ENCODE results near the gene PIWIL4. TPM values are rescaled to one million over a fixed set of nuclear protein-coding genes. Genes with fewer than 3 reads are reported as not detected.
"Not testable (repeated sequence)": the region's sequence is repeated elsewhere in the genome, so short reads cannot be mapped to it uniquely, and the experiment has no call there.

Gene PIWIL4
- total RNA-seq, 2 experiments from 2014 or later: 0.12 to 0.19 TPM

DNA sequence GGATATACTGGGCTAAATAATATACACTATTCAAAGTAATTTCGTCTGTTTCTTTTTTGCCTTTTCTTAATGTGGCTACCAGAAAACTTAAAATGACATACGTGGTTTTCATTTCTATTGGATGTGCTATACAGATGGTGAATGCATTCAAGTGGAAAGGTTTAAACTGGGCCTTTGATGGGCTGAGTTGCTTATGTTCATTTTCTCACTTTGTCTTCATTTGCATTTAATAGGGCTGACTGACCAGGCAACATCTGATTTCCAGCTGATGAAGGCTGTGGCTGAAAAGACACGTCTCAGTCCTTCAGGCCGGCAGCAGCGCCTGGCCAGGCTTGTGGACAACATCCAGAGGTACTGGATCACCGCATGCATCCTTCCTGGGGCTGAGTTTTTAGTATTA is 27.9 kb downstream of the PIWIL4 start:
- Mint-ChIP-seq H3K4me3 (no peak overlapping the region), H3K27ac (no peak overlapping the region), H3K4me1 (ENCODE audit: low read depth) (no peaks in the 10 kb centered on the region), H3K9me3 (no peaks in the 10 kb centered on the region), H3K27me3 (ENCODE audit: low read depth) (no peaks in the 10 kb centered on the region), H3K36me3 (ENCODE audit: low read depth) (peaks cover 3% of the 10 kb centered on the region)
- CTCF ChIA-PET: no interaction called here
- intact Hi-C loops (cut with micrococcal nuclease): no loop called here
- DNase-seq: no peak

DNA sequence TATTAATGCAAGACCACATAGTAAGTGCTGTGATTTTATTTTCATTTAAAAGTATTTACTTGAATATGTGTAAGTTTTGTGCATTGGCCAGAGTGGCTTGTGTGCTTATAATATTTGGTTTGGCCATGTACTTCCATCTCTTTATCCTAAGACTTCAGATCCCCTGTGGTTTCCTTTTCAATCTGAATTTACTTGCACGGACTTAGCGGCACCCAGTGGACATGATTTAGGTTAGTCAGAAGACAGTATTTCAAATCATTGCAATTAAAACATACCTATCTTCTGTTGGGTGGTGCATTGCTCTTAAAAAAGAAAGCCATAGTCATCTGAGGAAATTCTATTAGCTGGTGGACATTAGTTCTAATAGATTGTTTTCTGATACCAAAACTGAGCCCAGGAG is 30.7 kb downstream of the PIWIL4 start:
- H3K4me1 Mint-ChIP-seq (ENCODE audit: low read depth): no peaks in the 10 kb centered on the region
- intact Hi-C loops (cut with micrococcal nuclease): loop anchor here (1.0 kb wide), 1 partner anchor 79 kb away; no protein-coding TSS in a partner anchor
- H3K4me3 Mint-ChIP-seq: no peak overlapping the region
- H3K9me3 Mint-ChIP-seq: no peaks in the 10 kb centered on the region
- H3K27ac Mint-ChIP-seq: no peak overlapping the region
- peaks cover 3% of the 10 kb centered on the region for H3K36me3 Mint-ChIP-seq (ENCODE audit: low read depth)
- no peaks in the 10 kb centered on the region for H3K27me3 Mint-ChIP-seq (ENCODE audit: low read depth)
- DNase-seq: no peak
- CTCF ChIA-PET: no interaction called here

DNA sequence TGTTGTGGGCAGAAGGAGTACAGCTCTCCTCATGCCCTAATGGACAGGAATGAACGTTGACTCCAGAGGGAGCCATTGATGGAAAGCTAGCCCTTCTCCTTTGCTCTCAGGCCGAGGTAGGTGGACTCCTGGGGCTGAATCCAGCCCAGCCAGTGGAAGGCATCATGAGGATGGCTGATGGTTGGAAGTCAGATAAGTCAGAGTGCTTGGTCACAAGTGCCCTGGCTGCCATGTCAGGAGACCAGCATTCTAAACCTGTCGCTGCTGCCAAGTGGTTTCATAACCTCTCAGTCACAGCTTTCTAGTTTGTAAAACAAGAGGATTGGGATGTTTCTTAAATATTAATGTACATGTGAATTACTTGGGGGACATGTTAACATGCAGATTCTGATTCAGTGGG is 32.3 kb downstream of the PIWIL4 start:
- DNase-seq: no peak
- no peaks in the 10 kb centered on the region for H3K27me3 Mint-ChIP-seq (ENCODE audit: low read depth)
- peaks cover 3% of the 10 kb centered on the region for H3K36me3 Mint-ChIP-seq (ENCODE audit: low read depth)
- H3K4me1 Mint-ChIP-seq (ENCODE audit: low read depth): no peaks in the 10 kb centered on the region
- H3K9me3 Mint-ChIP-seq: no peaks in the 10 kb centered on the region
- intact Hi-C loops (cut with micrococcal nuclease): no loop called here
- CTCF ChIA-PET: no interaction called here
- H3K27ac Mint-ChIP-seq: no peak overlapping the region
- H3K4me3 Mint-ChIP-seq: no peak overlapping the region

DNA sequence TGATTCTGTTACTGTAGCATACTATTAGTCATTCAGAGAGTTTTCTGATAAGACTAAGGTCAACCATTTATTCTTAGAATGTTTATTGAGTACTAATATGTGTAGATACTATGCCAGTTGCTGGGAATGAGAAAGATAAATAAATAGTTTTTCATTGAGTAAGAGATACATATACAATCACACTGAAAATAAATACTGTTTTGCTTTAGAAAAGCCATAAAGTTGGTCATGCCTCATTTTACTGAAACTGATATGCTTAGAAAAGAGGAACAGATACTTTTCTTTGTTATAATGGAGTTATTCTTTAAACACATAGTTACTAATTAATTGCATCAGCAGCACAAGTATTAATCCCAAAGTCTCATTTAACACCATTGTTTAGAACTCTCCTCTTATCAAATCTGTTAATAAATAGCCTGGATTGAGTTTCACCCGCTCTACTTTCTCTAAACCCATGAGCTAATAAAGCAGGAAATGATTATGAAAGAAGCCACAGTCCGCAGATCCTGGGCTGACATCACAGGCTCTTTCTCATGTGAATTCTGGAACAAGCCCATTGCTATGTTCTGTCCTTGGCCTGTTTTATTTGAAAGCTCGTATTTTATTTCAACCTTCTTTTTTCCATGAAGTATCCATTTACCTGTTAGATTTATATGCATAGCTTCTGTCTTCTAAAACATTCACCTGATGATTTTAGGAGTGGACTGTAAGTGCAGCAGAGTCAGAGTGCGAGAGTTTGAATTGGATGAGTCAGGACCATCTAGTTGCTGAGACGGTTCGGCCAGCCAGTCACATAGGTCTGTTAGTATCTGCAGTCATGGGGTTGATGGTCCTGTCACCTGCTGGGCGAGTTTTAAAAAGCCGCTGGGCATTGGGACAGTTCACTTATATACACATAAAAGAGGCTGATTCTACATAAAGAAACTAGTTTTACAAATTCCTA is 35.5 kb downstream of the PIWIL4 start:
- no peak overlapping the region for H3K27ac Mint-ChIP-seq
- H3K4me1 Mint-ChIP-seq (ENCODE audit: low read depth): no peaks in the 10 kb centered on the region
- DNase-seq: peak; percentile 63
- H3K9me3 Mint-ChIP-seq: no peaks in the 10 kb centered on the region
- intact Hi-C loops (cut with micrococcal nuclease): loop anchor here (1.0 to 10.0 kb wide), 2 partner anchors 83 to 708 kb away; no protein-coding TSS in a partner anchor
- H3K36me3 Mint-ChIP-seq (ENCODE audit: low read depth): peaks cover 3% of the 10 kb centered on the region
- H3K27me3 Mint-ChIP-seq (ENCODE audit: low read depth): no peaks in the 10 kb centered on the region
- H3K4me3 Mint-ChIP-seq: no peak overlapping the region
- CTCF ChIA-PET: interaction anchor here (0.8 to 2.5 kb wide), 7 partner anchors 15 to 707 kb away, joined by 3 to 10 read pairs (median 4); partner anchors contain the start of gene C11orf97

DNA sequence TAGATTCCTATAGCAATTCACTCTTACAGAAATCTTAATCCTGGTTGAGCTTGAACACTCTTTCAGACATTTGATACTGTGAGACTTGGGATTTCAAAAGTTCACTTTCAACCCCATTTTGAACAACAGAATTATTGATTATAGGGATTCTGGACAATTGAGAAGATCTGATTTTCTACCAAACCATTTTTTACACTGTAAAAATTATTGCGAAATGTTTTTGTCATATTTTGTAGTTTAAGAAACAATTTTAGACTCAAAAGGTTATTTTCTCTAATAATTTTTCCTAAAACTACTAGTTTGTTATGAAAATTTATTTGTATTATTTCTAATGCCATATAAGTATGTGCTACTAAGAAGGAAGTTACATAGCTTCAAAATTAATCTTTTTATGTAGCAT is 36.4 kb downstream of the PIWIL4 start:
- intact Hi-C loops (cut with micrococcal nuclease): loop anchor here (1.0 to 10.0 kb wide), 2 partner anchors 84 to 709 kb away; no protein-coding TSS in a partner anchor

DNA sequence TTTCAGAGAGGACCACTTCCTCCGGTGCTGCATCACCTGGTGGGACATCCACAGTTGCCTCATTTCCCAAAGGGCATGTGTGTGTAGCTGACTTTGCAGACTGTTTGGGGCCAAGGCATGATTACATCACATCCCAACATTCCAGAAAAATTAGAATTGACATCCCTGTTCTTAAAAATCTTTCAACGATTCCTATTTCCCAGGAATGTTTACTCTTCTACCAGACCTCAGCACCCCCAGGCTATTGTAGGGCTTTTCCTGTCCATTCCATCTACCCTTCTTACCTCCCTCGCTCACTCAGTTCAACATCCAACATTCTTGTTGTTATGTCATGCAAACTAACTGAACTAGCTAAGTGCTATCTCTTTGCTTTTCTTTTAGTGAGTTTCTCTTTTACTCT is 37.3 kb downstream of the PIWIL4 start:
- H3K4me3 Mint-ChIP-seq: no peak overlapping the region
- CTCF ChIA-PET: no interaction called here
- no peaks in the 10 kb centered on the region for H3K4me1 Mint-ChIP-seq (ENCODE audit: low read depth)
- DNase-seq: no peak
- no peak overlapping the region for H3K27ac Mint-ChIP-seq
- H3K9me3 Mint-ChIP-seq: no peaks in the 10 kb centered on the region
- intact Hi-C loops (cut with micrococcal nuclease): loop anchor here (10.0 kb wide), 1 partner anchor 710 kb away; no protein-coding TSS in a partner anchor
- H3K27me3 Mint-ChIP-seq (ENCODE audit: low read depth): no peaks in the 10 kb centered on the region
- no peaks in the 10 kb centered on the region for H3K36me3 Mint-ChIP-seq (ENCODE audit: low read depth)

More for the DNA sequence above, 36.4 kb downstream of the PIWIL4 start:
- no peak for DNase-seq
- CTCF ChIA-PET: interaction anchor here (0.5 to 2.5 kb wide), 8 partner anchors 9 to 283 kb away, joined by 3 to 10 read pairs (median 4); partner anchors contain the start of gene C11orf97
- Mint-ChIP-seq H3K4me1 (ENCODE audit: low read depth) (no peaks in the 10 kb centered on the region), H3K27me3 (ENCODE audit: low read depth) (no peaks in the 10 kb centered on the region), H3K9me3 (no peaks in the 10 kb centered on the region), H3K27ac (no peak overlapping the region), H3K36me3 (ENCODE audit: low read depth) (peaks cover 3% of the 10 kb centered on the region), H3K4me3 (no peak overlapping the region)

DNA sequence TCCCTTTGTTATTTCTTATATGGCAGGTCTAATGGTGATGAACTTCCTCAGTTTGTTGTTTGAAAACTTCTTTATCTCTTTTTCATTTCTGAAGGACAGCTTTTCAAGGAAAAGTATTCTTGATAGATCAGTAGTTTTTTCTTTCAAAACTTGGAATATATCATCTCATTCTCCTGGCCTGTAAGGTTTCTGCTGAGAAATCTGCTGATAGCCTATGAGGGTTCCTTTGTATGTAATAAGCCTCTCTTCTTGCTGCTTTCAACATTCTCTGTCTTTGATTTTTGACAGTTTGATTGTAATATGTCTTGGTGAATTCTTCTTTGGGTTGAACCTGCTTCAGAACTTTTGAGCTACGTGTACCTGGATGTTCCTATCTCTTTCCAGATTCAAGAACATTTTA is 46.0 kb downstream of the PIWIL4 start:
- H3K9me3 Mint-ChIP-seq: peaks cover 29% of the 10 kb centered on the region

DNA sequence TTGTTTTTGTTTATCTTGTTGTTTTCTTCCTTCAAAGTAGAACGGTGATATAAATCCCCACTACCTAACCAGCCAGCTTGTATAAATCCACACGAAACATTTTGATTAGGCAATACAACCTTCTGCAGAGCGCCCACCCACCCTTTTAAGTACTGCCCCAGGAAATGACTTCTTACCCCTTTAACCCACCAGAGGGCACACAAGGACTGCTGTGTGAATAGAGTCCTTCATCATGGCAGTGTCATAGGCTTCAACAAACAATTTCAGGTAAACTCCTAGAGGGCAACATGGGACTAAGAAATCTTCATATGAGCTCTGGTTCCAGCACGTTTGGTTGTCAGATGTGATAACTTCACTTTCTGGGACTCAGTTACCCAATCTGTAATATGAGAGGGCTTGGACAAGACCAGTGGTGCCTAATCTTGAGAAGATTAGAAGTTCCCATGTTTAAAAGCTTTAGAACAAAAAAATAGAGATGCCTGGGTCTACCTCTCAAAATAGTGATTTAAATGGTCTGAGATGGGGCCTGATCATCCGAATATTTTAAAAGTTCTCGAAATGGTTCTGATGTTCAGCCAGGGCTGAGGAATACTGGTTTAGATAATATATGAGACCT is 56.1 kb downstream of the PIWIL4 start:
- H3K36me3 Mint-ChIP-seq (ENCODE audit: low read depth): peaks cover 1% of the 10 kb centered on the region
- H3K4me3 Mint-ChIP-seq: no peak overlapping the region
- H3K9me3 Mint-ChIP-seq: peaks cover 7% of the 10 kb centered on the region
- intact Hi-C loops (cut with micrococcal nuclease): loop anchor here (1.0 to 10.0 kb wide), 11 partner anchors 119 to 1804 kb away; partner anchors contain the start of genes CWC15 and KDM4D
- CTCF ChIA-PET: interaction anchor here (0.6 to 2.1 kb wide), 20 partner anchors 9 to 444 kb away, joined by 3 to 8 read pairs (median 4); partner anchors contain the start of gene SRSF8
- peak; percentile 78 for DNase-seq
- H3K27ac Mint-ChIP-seq: no peak overlapping the region
- H3K4me1 Mint-ChIP-seq (ENCODE audit: low read depth): no peaks in the 10 kb centered on the region
- peaks cover 7% of the 10 kb centered on the region for H3K27me3 Mint-ChIP-seq (ENCODE audit: low read depth)

More for the DNA sequence above, 46.0 kb downstream of the PIWIL4 start:
- Mint-ChIP-seq H3K27me3 (ENCODE audit: low read depth) (no peaks in the 10 kb centered on the region), H3K4me1 (ENCODE audit: low read depth) (no peaks in the 10 kb centered on the region), H3K27ac (no peak overlapping the region), H3K36me3 (ENCODE audit: low read depth) (peaks cover 8% of the 10 kb centered on the region), H3K4me3 (no peak overlapping the region)
- no peak for DNase-seq
- CTCF ChIA-PET: interaction anchor here (2.6 kb wide), 1 partner anchor 10 kb away, joined by 8 read pairs; no protein-coding TSS in a partner anchor
- intact Hi-C loops (cut with micrococcal nuclease): no loop called here

DNA sequence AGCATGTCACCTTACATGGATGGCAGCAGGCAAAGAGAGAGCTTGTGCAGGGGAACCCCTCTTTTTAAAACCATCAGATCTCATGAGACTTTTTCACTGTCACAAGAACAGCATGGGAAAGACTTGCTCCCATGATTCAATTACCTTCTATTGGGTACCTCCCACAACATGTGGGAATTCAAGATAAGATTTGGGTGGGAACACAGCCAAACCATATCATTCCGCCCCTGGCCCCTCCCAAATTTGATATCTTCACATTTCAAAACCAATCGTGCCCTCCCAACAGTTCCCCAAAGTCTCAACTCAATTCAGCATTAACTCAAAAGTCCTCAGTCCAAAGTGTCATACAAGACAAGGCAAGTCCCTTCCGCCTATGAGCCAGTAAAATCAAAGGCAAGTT is 58.3 kb downstream of the PIWIL4 start:
- H3K9me3 Mint-ChIP-seq; H3K4me3 Mint-ChIP-seq; DNase-seq; CTCF ChIA-PET; H3K4me1 Mint-ChIP-seq (ENCODE audit: low read depth); H3K27me3 Mint-ChIP-seq (ENCODE audit: low read depth); H3K27ac Mint-ChIP-seq; H3K36me3 Mint-ChIP-seq (ENCODE audit: low read depth): not testable (repeated sequence)
- intact Hi-C loops (cut with micrococcal nuclease): loop anchor here (10.0 kb wide), 1 partner anchor 1079 kb away; no protein-coding TSS in a partner anchor

DNA sequence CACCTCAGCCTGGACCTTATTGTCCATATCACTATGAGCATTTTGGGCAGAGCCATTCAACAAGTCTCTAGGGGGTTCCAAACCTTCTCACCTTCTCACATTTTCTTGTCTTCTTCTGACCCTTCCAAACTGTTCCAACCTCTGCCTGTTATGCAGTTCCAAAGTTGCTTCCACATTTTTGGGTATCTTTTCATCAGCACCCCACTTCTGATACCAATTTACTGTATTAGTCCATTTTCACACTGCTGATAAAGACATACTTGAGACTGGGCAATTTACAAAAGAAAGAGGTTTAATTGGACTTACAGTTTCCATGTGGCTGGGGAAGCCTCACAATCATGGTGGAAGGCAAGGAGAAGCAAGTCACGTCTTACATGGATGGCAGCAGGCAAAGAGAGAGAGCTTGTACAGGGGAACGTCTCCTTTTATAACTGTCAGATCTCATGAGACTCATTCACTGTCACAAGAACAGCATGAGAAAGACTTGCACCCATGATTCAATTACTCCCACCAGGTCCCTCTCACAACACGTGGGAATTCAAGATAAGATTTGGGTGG is 59.9 kb downstream of the PIWIL4 start:
- H3K27me3 Mint-ChIP-seq (ENCODE audit: low read depth); CTCF ChIA-PET; H3K9me3 Mint-ChIP-seq; H3K36me3 Mint-ChIP-seq (ENCODE audit: low read depth); H3K27ac Mint-ChIP-seq; H3K4me3 Mint-ChIP-seq; DNase-seq; H3K4me1 Mint-ChIP-seq (ENCODE audit: low read depth): not testable (repeated sequence)
- intact Hi-C loops (cut with micrococcal nuclease): loop anchor here (10.0 kb wide), 1 partner anchor 1078 kb away; no protein-coding TSS in a partner anchor

DNA sequence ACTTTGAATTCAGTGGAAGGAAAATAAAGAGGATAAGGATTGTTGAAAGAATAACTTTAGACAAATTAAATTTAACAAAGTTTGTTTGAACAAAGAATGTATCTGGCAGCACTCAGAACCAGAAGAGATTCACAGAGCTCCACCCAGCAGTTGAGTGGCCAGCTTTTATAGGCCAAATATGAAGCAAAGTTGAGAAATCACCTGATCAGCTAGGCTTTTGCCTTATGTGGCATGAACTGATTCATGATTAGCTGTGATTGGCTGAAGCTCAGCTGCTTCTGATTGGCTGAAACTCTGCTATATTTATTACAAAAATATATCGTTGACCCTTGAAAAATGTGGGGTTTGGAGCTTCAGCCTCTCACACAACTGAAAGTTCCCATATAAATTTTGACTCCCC is 62.6 kb downstream of the PIWIL4 start:
- Mint-ChIP-seq H3K27ac (no peak overlapping the region), H3K4me1 (ENCODE audit: low read depth) (no peaks in the 10 kb centered on the region), H3K27me3 (ENCODE audit: low read depth) (peaks cover 7% of the 10 kb centered on the region), H3K36me3 (ENCODE audit: low read depth) (peaks cover 1% of the 10 kb centered on the region), H3K4me3 (no peak overlapping the region), H3K9me3 (peaks cover 7% of the 10 kb centered on the region)
- CTCF ChIA-PET: no interaction called here
- DNase-seq: no peak
- intact Hi-C loops (cut with micrococcal nuclease): loop anchor here (10.0 kb wide), 1 partner anchor 1075 kb away; no protein-coding TSS in a partner anchor

DNA sequence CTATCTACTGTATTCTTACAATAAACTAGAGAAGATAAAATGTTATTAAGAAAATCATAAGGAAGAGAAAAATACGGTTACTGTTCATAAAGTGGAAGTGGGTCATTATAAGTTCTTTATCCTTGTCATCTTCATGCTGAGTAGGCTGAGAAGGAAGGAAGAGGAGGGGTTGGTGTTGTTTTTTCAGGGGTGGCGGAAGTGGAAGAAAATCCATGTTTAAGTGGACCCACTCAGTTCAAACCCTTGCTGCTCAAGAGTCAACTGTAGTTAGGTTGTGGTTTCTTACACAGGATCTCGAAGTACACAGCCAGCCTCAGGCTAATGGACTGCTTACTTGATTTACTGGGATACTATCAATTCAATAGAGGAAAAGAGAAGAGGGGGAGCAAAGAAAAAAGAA is 63.1 kb downstream of the PIWIL4 start:
- Mint-ChIP-seq H3K27ac (no peak overlapping the region), H3K4me1 (ENCODE audit: low read depth) (no peaks in the 10 kb centered on the region), H3K4me3 (no peak overlapping the region), H3K36me3 (ENCODE audit: low read depth) (peaks cover 1% of the 10 kb centered on the region), H3K27me3 (ENCODE audit: low read depth) (peaks cover 7% of the 10 kb centered on the region), H3K9me3 (peaks cover 7% of the 10 kb centered on the region)
- intact Hi-C loops (cut with micrococcal nuclease): no loop called here
- CTCF ChIA-PET: no interaction called here
- no peak for DNase-seq

Data from activated naive CD4-positive, alpha-beta T cell treated with anti-CD3 and anti-CD28 coated beads for 36 hours (primary cell).